Measurements from ENCODE around the gene ZNF521.

The ZNF521 gene

DNA sequence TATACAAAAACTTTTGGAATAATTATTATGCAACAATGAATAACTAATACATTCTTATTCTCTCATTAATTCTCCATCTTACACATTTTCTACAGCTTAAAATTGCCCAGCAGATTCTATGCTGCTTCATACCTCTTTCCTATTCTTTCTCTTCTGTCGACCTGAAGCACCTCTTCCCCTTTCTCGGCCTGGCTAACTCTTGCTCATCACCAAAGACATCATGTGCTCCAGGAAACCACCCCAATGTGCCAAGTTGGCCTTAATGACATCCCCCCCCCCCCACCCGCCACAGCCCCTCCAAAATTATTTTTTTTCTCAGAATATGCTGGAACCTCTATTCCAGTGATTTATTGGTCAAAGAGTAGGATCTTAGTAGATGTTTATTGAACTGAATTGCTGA lies 43.6 kb downstream of the ZNF521 start:
- H2BK5ac ChIP-seq (ENCODE audit: low read length): no peak overlapping the region
- H3K36me3 ChIP-seq (replicated peaks in 1 of 2; ENCODE audit: control insufficient read depth in 2 of 2, insufficient read depth in 2 of 2, low read length in 2 of 2): peaks cover 4 to 73% of the 10 kb centered on the region in 2 donors
- H3K14ac ChIP-seq (ENCODE audit: low read length): no peak overlapping the region
- no peak overlapping the region for H2AFZ ChIP-seq (ENCODE audit: low read length)
- H2BK15ac ChIP-seq (ENCODE audit: low read length): no peak overlapping the region
- H3K4me2 ChIP-seq (ENCODE audit: insufficient read depth, low read length, poor library complexity, severe bottlenecking): no peak overlapping the region
- peaks cover 0 to 9% of the 10 kb centered on the region in 2 donors for H3K4me1 ChIP-seq (ENCODE audit: control insufficient read depth in 2 of 2, insufficient read depth in 1 of 2, low read depth in 1 of 2, low read length in 2 of 2)
- no peak overlapping the region for H3K4ac ChIP-seq (ENCODE audit: low read length)
- H3K18ac ChIP-seq (ENCODE audit: low read length): no peak overlapping the region
- H3K9me3 ChIP-seq (replicated peaks in 1 of 2; ENCODE audit: control insufficient read depth in 2 of 2, insufficient read depth in 1 of 2, low read depth in 1 of 2, low read length in 2 of 2): no peaks in the 10 kb centered on the region
- no peak overlapping the region for H4K91ac ChIP-seq (ENCODE audit: low read depth, low read length, poor library complexity)
- no peak overlapping the region for H2AK5ac ChIP-seq (ENCODE audit: low read depth, low read length)
- no peak overlapping the region for H3K23ac ChIP-seq (ENCODE audit: low read depth, low read length, poor library complexity)
- H2BK12ac ChIP-seq (ENCODE audit: low read length): no peak overlapping the region
- no peak overlapping the region for H3K9ac ChIP-seq (ENCODE audit: low read depth, low read length, poor library complexity)
- H4K8ac ChIP-seq (ENCODE audit: low read depth, low read length): no peak overlapping the region
- no peak overlapping the region for H3K27ac ChIP-seq (replicated peaks; ENCODE audit: low read length)
- no CpG with 5 or more reads among the region's 3 CpGs for WGBS, 2 donors (ENCODE audit: extremely low coverage in 2 of 2, insufficient read length in 2 of 2, insufficient replicate concordance in 1 of 2)
- peaks cover 2% of the 10 kb centered on the region for H3K79me1 ChIP-seq (ENCODE audit: low read depth, low read length)
- no peak for DNase-seq (ENCODE audit: low spot score)
- no peak overlapping the region for H3K4me3 ChIP-seq (ENCODE audit: low read length in 2 of 2)
- no peak overlapping the region for H2BK120ac ChIP-seq (ENCODE audit: low read depth, low read length)
- H3K27me3 ChIP-seq (ENCODE audit: control insufficient read depth in 3 of 3, insufficient read depth in 3 of 3, low read depth in 1 of 3, low read length in 3 of 3): no peaks in the 10 kb centered on the region

GRCh38 chr18:25307192-25307591 lies 44.8 kb downstream of the ZNF521 start:
- H2AK5ac ChIP-seq (ENCODE audit: low read depth, low read length): no peak overlapping the region
- peaks cover 7 to 73% of the 10 kb centered on the region in 2 donors for H3K36me3 ChIP-seq (replicated peaks in 1 of 2; ENCODE audit: control insufficient read depth in 2 of 2, insufficient read depth in 2 of 2, low read length in 2 of 2)
- WGBS, 2 donors (ENCODE audit: extremely low coverage in 2 of 2, insufficient read length in 2 of 2, insufficient replicate concordance in 1 of 2): no CpG with 5 or more reads among the region's 1 CpG
- no peak overlapping the region for H3K4me2 ChIP-seq (ENCODE audit: insufficient read depth, low read length, poor library complexity, severe bottlenecking)
- no peak for DNase-seq (ENCODE audit: low spot score)
- H4K8ac ChIP-seq (ENCODE audit: low read depth, low read length): no peak overlapping the region
- H2BK15ac ChIP-seq (ENCODE audit: low read length): no peak overlapping the region
- no peak overlapping the region for H3K23ac ChIP-seq (ENCODE audit: low read depth, low read length, poor library complexity)
- no peak overlapping the region for H2BK12ac ChIP-seq (ENCODE audit: low read length)
- no peak overlapping the region for H3K18ac ChIP-seq (ENCODE audit: low read length)
- H2BK5ac ChIP-seq (ENCODE audit: low read length): no peak overlapping the region
- no peak overlapping the region for H2BK120ac ChIP-seq (ENCODE audit: low read depth, low read length)
- no peaks in the 10 kb centered on the region for H3K27me3 ChIP-seq (ENCODE audit: control insufficient read depth in 3 of 3, insufficient read depth in 3 of 3, low read depth in 1 of 3, low read length in 3 of 3)
- H3K14ac ChIP-seq (ENCODE audit: low read length): no peak overlapping the region
- H3K4me3 ChIP-seq (ENCODE audit: low read length in 2 of 2): no peak overlapping the region
- no peak overlapping the region for H3K4ac ChIP-seq (ENCODE audit: low read length)
- H2AFZ ChIP-seq (ENCODE audit: low read length): no peak overlapping the region
- peaks cover 0 to 1% of the 10 kb centered on the region in 2 donors for H3K9me3 ChIP-seq (replicated peaks in 1 of 2; ENCODE audit: control insufficient read depth in 2 of 2, insufficient read depth in 1 of 2, low read depth in 1 of 2, low read length in 2 of 2)
- H3K9ac ChIP-seq (ENCODE audit: low read depth, low read length, poor library complexity): no peak overlapping the region
- H4K91ac ChIP-seq (ENCODE audit: low read depth, low read length, poor library complexity): no peak overlapping the region
- H3K79me1 ChIP-seq (ENCODE audit: low read depth, low read length): peaks cover 4% of the 10 kb centered on the region
- no peak overlapping the region for H3K27ac ChIP-seq (replicated peaks; ENCODE audit: low read length)
- peaks cover 0 to 9% of the 10 kb centered on the region in 2 donors for H3K4me1 ChIP-seq (ENCODE audit: control insufficient read depth in 2 of 2, insufficient read depth in 1 of 2, low read depth in 1 of 2, low read length in 2 of 2)

GRCh38 chr18:25306671-25307070 lies 45.3 kb downstream of the ZNF521 start:
- H3K9ac ChIP-seq (ENCODE audit: low read depth, low read length, poor library complexity): no peak overlapping the region
- no peak overlapping the region for H4K8ac ChIP-seq (ENCODE audit: low read depth, low read length)
- H3K23ac ChIP-seq (ENCODE audit: low read depth, low read length, poor library complexity): no peak overlapping the region
- H3K4me1 ChIP-seq (ENCODE audit: control insufficient read depth in 2 of 2, insufficient read depth in 1 of 2, low read depth in 1 of 2, low read length in 2 of 2): peaks cover 0 to 9% of the 10 kb centered on the region in 2 donors
- no peak for DNase-seq (ENCODE audit: low spot score)
- no peak overlapping the region for H2BK15ac ChIP-seq (ENCODE audit: low read length)
- no CpG with 5 or more reads among the region's 1 CpG for WGBS, 2 donors (ENCODE audit: extremely low coverage in 2 of 2, insufficient read length in 2 of 2, insufficient replicate concordance in 1 of 2)
- no peak overlapping the region for H3K4ac ChIP-seq (ENCODE audit: low read length)
- no peak overlapping the region for H3K14ac ChIP-seq (ENCODE audit: low read length)
- no peak overlapping the region for H2AK5ac ChIP-seq (ENCODE audit: low read depth, low read length)
- no peak overlapping the region for H3K4me3 ChIP-seq (ENCODE audit: low read length in 2 of 2)
- H2BK120ac ChIP-seq (ENCODE audit: low read depth, low read length): no peak overlapping the region
- no peak overlapping the region for H3K27ac ChIP-seq (replicated peaks; ENCODE audit: low read length)
- H3K27me3 ChIP-seq (ENCODE audit: control insufficient read depth in 3 of 3, insufficient read depth in 3 of 3, low read depth in 1 of 3, low read length in 3 of 3): no peaks in the 10 kb centered on the region
- H3K4me2 ChIP-seq (ENCODE audit: insufficient read depth, low read length, poor library complexity, severe bottlenecking): no peak overlapping the region
- H2AFZ ChIP-seq (ENCODE audit: low read length): no peak overlapping the region
- H4K91ac ChIP-seq (ENCODE audit: low read depth, low read length, poor library complexity): no peak overlapping the region
- no peak overlapping the region for H2BK12ac ChIP-seq (ENCODE audit: low read length)
- H3K79me1 ChIP-seq (ENCODE audit: low read depth, low read length): peaks cover 4% of the 10 kb centered on the region
- peaks cover 9 to 76% of the 10 kb centered on the region in 2 donors for H3K36me3 ChIP-seq (replicated peaks in 1 of 2; ENCODE audit: control insufficient read depth in 2 of 2, insufficient read depth in 2 of 2, low read length in 2 of 2)
- H3K18ac ChIP-seq (ENCODE audit: low read length): no peak overlapping the region
- H2BK5ac ChIP-seq (ENCODE audit: low read length): no peak overlapping the region
- H3K9me3 ChIP-seq (replicated peaks in 1 of 2; ENCODE audit: control insufficient read depth in 2 of 2, insufficient read depth in 1 of 2, low read depth in 1 of 2, low read length in 2 of 2): peaks cover 0 to 5% of the 10 kb centered on the region in 2 donors

- no peak overlapping the region for H2BK15ac ChIP-seq (ENCODE audit: low read length)
- DNase-seq (ENCODE audit: low spot score): no peak
- H3K4me1 ChIP-seq (ENCODE audit: control insufficient read depth in 2 of 2, insufficient read depth in 1 of 2, low read depth in 1 of 2, low read length in 2 of 2): peaks cover 0 to 5% of the 10 kb centered on the region in 2 donors
- H3K79me1 ChIP-seq (ENCODE audit: low read depth, low read length): peaks cover 4% of the 10 kb centered on the region
- H3K9me3 ChIP-seq (replicated peaks in 1 of 2; ENCODE audit: control insufficient read depth in 2 of 2, insufficient read depth in 1 of 2, low read depth in 1 of 2, low read length in 2 of 2): peaks cover 0 to 11% of the 10 kb centered on the region in 2 donors
- no peak overlapping the region for H2BK12ac ChIP-seq (ENCODE audit: low read length)
- H2BK120ac ChIP-seq (ENCODE audit: low read depth, low read length): no peak overlapping the region
- H3K36me3 ChIP-seq (replicated peaks in 1 of 2; ENCODE audit: control insufficient read depth in 2 of 2, insufficient read depth in 2 of 2, low read length in 2 of 2): peaks cover 9 to 82% of the 10 kb centered on the region in 2 donors
- no peak overlapping the region for H3K4ac ChIP-seq (ENCODE audit: low read length)
- H2AK5ac ChIP-seq (ENCODE audit: low read depth, low read length): no peak overlapping the region
- no peak overlapping the region for H3K27ac ChIP-seq (replicated peaks; ENCODE audit: low read length)
- H3K18ac ChIP-seq (ENCODE audit: low read length): no peak overlapping the region
- no peak overlapping the region for H3K4me2 ChIP-seq (ENCODE audit: insufficient read depth, low read length, poor library complexity, severe bottlenecking)
- H2BK5ac ChIP-seq (ENCODE audit: low read length): no peak overlapping the region
- no peak overlapping the region for H3K23ac ChIP-seq (ENCODE audit: low read depth, low read length, poor library complexity)
- no peak overlapping the region for H2AFZ ChIP-seq (ENCODE audit: low read length)
- H4K91ac ChIP-seq (ENCODE audit: low read depth, low read length, poor library complexity): no peak overlapping the region
- H3K27me3 ChIP-seq (ENCODE audit: control insufficient read depth in 3 of 3, insufficient read depth in 3 of 3, low read depth in 1 of 3, low read length in 3 of 3): no peaks in the 10 kb centered on the region
- H3K4me3 ChIP-seq (ENCODE audit: low read length in 2 of 2): no peak overlapping the region
- H3K14ac ChIP-seq (ENCODE audit: low read length): no peak overlapping the region
- no peak overlapping the region for H4K8ac ChIP-seq (ENCODE audit: low read depth, low read length)
- H3K9ac ChIP-seq (ENCODE audit: low read depth, low read length, poor library complexity): no peak overlapping the region
These were observed 46.4 kb downstream of the ZNF521 start for GRCh38 chr18:25305584-25305983.
